WI38 (cell line): Measurements from ENCODE around the gene GPR17.

ENCODE experiments used
- H3K4me3 ChIP-seq: 2 replicates; pipeline ENCODE4 v1.5.1; 2011; ENCODE audit warnings: low read depth, mild to moderate bottlenecking, control low read depth, low read length
- CTCF ChIP-seq: IDR thresholded peaks from 2 replicates; pipeline ENCODE4 v1.5.1; 2012; ENCODE audit warnings: low read depth, mild to moderate bottlenecking, control low read depth, low read length

Gene GPR17

GRCh38 chr2:127645395-127646291, at the start of gene GPR17:
GPR17 (plus strand) TSS chr2:127646153; CDS start chr2:127650736, 4,583 bp downstream.
- TF ChIP-seq CTCF = no peak
- H3K4me3 ChIP-seq = no peak within 1 kb of the TSS

- no peak for TF ChIP-seq CTCF
- no peak overlapping the region for H3K4me3 ChIP-seq
Observed at GRCh38 chr2:127596311-127597045, 49.5 kb upstream of the GPR17 start.

GRCh38 chr2:127597046-127597983, 48.6 kb upstream of the GPR17 start:
- TF ChIP-seq CTCF = no peak
- no peak overlapping the region for H3K4me3 ChIP-seq

- H3K4me3 ChIP-seq = no peak overlapping the region
- TF ChIP-seq CTCF = no peak
Observed at GRCh38 chr2:127597984-127598380, 48.0 kb upstream of the GPR17 start.

GRCh38 chr2:127598711-127599110, 47.2 kb upstream of the GPR17 start:
- no peak for TF ChIP-seq CTCF
- H3K4me3 ChIP-seq = no peak overlapping the region

- no peak overlapping the region for H3K4me3 ChIP-seq
- TF ChIP-seq CTCF = no peak
Observed at GRCh38 chr2:127599211-127599610, 46.7 kb upstream of the GPR17 start.
